ENCODE results near the gene TNFAIP8L3. TPM values are rescaled to one million over a fixed set of nuclear protein-coding genes. Genes with fewer than 3 reads are reported as not detected.

TNFAIP8L3 gene
- total and polyA plus RNA-seq, 8 donors = 0.58 to 12.5 (median 5.9) TPM; not detected in 1

DNA sequence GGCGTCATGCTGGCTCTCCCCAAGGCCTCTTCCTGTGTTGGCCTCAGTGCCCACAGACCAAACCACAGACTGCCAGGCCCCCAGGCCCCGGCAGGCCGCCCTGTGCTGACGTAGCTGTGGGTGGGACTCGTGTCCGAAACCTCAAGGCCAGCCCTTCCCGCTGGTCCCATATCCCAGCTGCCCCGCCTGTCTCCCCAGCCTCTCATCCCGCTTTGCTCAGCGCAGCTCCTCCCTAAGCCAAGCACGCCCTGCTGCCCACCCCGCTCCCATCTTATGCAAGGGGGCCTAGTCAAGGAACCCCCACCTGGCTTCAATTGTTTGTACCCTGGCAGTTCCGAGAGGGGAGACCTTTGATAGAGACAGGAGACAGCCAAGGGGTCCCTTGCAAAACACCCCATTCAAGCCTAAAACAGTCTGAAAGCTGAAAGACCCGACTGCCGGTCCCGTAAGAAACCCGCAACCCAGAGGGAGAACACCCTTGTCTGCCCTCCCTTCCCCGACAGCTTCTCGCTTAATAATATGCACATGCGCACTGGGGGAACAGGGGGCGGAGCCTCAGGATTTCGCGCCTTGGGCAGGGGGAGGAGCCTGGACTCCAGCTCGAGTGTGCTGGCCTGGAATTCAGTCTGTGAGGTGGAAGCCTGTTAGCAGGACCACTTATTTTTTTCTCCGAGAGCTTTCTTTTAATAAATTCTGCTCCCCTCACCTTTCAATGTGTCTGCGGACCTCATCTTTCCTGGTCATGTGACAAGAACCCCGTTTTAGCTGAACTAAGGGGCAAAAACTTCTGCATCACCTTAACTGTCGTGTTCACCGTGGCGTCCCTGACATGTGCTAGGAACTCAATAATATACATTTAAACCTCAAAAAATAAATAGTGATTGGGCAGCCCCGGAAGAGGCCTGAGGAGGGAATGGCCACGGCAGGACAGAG, 17.2 kb downstream of the TNFAIP8L3 start:
- H3K4me3 ChIP-seq = peak overlapping the region; percentile 28 to 41 (median 35)
- H3K27ac ChIP-seq = peak overlapping the region; percentile 28 to 83 (median 65)
- peak; percentile 59 to 92 for DNase-seq
- intact Hi-C loops (cut with DNase I; ENCODE audit: low total_unique reads) = no loop called here
- no peaks in the 10 kb centered on the region for H3K9me3 ChIP-seq
- H3K4me1 ChIP-seq = peaks cover 6 to 25% (median 15%) of the 10 kb centered on the region in 4 donors
- TF ChIP-seq POLR2AphosphoS5 (IDR thresholded peaks at IDR 0.05) = peak in 2 of 3 donors; percentile 19 to 43
- TF ChIP-seq, protein P1, sequence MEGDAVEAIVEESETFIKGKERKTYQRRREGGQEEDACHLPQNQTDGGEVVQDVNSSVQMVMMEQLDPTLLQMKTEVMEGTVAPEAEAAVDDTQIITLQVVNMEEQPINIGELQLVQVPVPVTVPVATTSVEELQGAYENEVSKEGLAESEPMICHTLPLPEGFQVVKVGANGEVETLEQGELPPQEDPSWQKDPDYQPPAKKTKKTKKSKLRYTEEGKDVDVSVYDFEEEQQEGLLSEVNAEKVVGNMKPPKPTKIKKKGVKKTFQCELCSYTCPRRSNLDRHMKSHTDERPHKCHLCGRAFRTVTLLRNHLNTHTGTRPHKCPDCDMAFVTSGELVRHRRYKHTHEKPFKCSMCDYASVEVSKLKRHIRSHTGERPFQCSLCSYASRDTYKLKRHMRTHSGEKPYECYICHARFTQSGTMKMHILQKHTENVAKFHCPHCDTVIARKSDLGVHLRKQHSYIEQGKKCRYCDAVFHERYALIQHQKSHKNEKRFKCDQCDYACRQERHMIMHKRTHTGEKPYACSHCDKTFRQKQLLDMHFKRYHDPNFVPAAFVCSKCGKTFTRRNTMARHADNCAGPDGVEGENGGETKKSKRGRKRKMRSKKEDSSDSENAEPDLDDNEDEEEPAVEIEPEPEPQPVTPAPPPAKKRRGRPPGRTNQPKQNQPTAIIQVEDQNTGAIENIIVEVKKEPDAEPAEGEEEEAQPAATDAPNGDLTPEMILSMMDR (IDR thresholded peaks at IDR 0.05) = no peak
- WGBS, 5 donors = 37 to 44% (median 42%) methylated on average over 32 of the region's 32 CpGs
- no peaks in the 10 kb centered on the region for H3K27me3 ChIP-seq
- no peaks in the 10 kb centered on the region for H3K36me3 ChIP-seq

- no peak for TF ChIP-seq EP300 (IDR thresholded peaks at IDR 0.05)
- TF ChIP-seq POLR2A (IDR thresholded peaks at IDR 0.05) = no peak
- TF ChIP-seq, protein P1 (IDR thresholded peaks at IDR 0.05) = no peak
- TF ChIP-seq POLR2AphosphoS5 (IDR thresholded peaks at IDR 0.05) = no peak
- WGBS, 5 donors = 85 to 87% (median 85%) methylated on average over 15 to 16 of the region's 16 CpGs
- Histone ChIP-seq H3K4me3 (peak overlapping the region; percentile 28 to 41 (median 35)), H3K36me3 (no peaks in the 10 kb centered on the region), H3K9me3 (no peaks in the 10 kb centered on the region), H3K27ac (peak overlapping the region in 4 of 5 donors; percentile 63 to 83 (median 66)), H3K4me1 (peaks cover 6 to 25% (median 15%) of the 10 kb centered on the region in 4 donors), H3K27me3 (no peaks in the 10 kb centered on the region)
- intact Hi-C loops (cut with DNase I; ENCODE audit: low total_unique reads) = no loop called here
- DNase-seq = no peak
Observed at GRCh38 chr15:51076524-51077220, 18.0 kb downstream of the TNFAIP8L3 start.

- no peaks in the 10 kb centered on the region for H3K9me3 ChIP-seq
- intact Hi-C loops (cut with DNase I; ENCODE audit: low total_unique reads) = no loop called here
- no peaks in the 10 kb centered on the region for H3K27me3 ChIP-seq
- H3K4me1 ChIP-seq = peaks cover 6 to 25% (median 15%) of the 10 kb centered on the region in 4 donors
- no peak overlapping the region for H3K4me3 ChIP-seq
- TF ChIP-seq POLR2AphosphoS5 (IDR thresholded peaks at IDR 0.05) (no peak), EP300 (IDR thresholded peaks at IDR 0.05) (no peak), POLR2A (IDR thresholded peaks at IDR 0.05) (no peak)
- TF ChIP-seq, protein P1 (IDR thresholded peaks at IDR 0.05) = no peak
- H3K27ac ChIP-seq = peak overlapping the region in 4 of 5 donors; percentile 63 to 83 (median 66)
- 70 to 77% (median 74%) methylated on average over 7 of the region's 7 CpGs for WGBS, 5 donors
- H3K36me3 ChIP-seq = no peaks in the 10 kb centered on the region
- DNase-seq = peak in 1 of 2 donors; percentile 48
Observed at GRCh38 chr15:51075826-51076523, 18.7 kb downstream of the TNFAIP8L3 start.

DNA sequence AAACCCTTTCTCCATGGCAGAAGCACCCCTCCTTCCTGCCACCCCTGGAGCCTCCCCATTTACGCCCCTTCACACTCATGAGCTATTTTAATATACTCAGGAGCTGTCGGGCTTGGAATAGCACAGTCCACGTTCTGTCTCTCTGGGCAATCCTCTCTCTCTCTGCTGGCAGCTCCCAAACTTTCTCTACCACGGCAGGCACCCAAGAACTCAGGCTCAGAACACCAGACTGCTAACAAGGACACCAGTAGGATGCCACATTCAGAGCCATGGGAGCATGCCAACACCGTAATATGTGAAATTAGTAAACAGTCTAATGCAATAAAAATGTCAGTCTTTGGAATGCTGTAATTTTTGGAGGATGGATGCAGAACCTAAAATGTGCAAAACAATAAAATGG, 19.3 kb downstream of the TNFAIP8L3 start:
- no peaks in the 10 kb centered on the region for H3K36me3 ChIP-seq
- DNase-seq = no peak
- 70 to 84% (median 80%) methylated on average over 5 of the region's 5 CpGs for WGBS, 5 donors
- intact Hi-C loops (cut with DNase I; ENCODE audit: low total_unique reads) = no loop called here
- H3K4me1 ChIP-seq = peaks cover 6 to 25% (median 15%) of the 10 kb centered on the region in 4 donors
- H3K27ac ChIP-seq = peak overlapping the region in 4 of 5 donors; percentile 10 to 83 (median 64)
- no peaks in the 10 kb centered on the region for H3K27me3 ChIP-seq
- no peaks in the 10 kb centered on the region for H3K9me3 ChIP-seq
- H3K4me3 ChIP-seq = no peak overlapping the region
- TF ChIP-seq, protein P1 (IDR thresholded peaks at IDR 0.05) = no peak
- TF ChIP-seq POLR2A (IDR thresholded peaks at IDR 0.05) (no peak), POLR2AphosphoS5 (IDR thresholded peaks at IDR 0.05) (peak in 1 of 3 donors; percentile 41)
